Measurements from ENCODE around the gene RFC5.

GRCh38 chr12:118013283-118013682 is 3.2 kb upstream of the RFC5 start:
- TF ChIP-seq POLR2A (IDR thresholded peaks at IDR 0.05; ENCODE audit: low read depth, low read length) (no peak), MAZ (IDR thresholded peaks at IDR 0.05; ENCODE audit: borderline replicate concordance, low read depth, low read length) (no peak), MAFK (IDR thresholded peaks at IDR 0.05; ENCODE audit: low read depth, low read length) (no peak), NFE2L2 (IDR thresholded peaks at IDR 0.05; ENCODE audit: low read depth, low read length) (no peak), CEBPB (IDR thresholded peaks at IDR 0.05; ENCODE audit: low read depth, low read length) (no peak), BHLHE40 (IDR thresholded peaks at IDR 0.05; ENCODE audit: low read depth, low read length) (no peak)
- TF ChIP-seq, protein P1, sequence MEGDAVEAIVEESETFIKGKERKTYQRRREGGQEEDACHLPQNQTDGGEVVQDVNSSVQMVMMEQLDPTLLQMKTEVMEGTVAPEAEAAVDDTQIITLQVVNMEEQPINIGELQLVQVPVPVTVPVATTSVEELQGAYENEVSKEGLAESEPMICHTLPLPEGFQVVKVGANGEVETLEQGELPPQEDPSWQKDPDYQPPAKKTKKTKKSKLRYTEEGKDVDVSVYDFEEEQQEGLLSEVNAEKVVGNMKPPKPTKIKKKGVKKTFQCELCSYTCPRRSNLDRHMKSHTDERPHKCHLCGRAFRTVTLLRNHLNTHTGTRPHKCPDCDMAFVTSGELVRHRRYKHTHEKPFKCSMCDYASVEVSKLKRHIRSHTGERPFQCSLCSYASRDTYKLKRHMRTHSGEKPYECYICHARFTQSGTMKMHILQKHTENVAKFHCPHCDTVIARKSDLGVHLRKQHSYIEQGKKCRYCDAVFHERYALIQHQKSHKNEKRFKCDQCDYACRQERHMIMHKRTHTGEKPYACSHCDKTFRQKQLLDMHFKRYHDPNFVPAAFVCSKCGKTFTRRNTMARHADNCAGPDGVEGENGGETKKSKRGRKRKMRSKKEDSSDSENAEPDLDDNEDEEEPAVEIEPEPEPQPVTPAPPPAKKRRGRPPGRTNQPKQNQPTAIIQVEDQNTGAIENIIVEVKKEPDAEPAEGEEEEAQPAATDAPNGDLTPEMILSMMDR (conservative IDR thresholded peaks at IDR 0.05; ENCODE audit: low read depth, low read length), result no peak
- TF ChIP-seq, protein P2, sequence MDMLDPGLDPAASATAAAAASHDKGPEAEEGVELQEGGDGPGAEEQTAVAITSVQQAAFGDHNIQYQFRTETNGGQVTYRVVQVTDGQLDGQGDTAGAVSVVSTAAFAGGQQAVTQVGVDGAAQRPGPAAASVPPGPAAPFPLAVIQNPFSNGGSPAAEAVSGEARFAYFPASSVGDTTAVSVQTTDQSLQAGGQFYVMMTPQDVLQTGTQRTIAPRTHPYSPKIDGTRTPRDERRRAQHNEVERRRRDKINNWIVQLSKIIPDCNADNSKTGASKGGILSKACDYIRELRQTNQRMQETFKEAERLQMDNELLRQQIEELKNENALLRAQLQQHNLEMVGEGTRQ (IDR thresholded peaks at IDR 0.05; ENCODE audit: low read depth, low read length), result no peak
